Neutrophil (primary cell): ENCODE results near the gene KCNK15.

Experiments used
- H3K27ac ChIP-seq: fragments of 200-600 bp; sonication (generic); 2 replicates; pipeline ENCODE4 v1.5.1; 2016; ENCODE audit warnings: mild to moderate bottlenecking, moderate library complexity
- H3K27me3 ChIP-seq: fragments of 200-600 bp; sonication (generic); 2 replicates; pipeline ENCODE4 v1.6.0; 2016; ENCODE audit warnings: mild to moderate bottlenecking
- H3K36me3 ChIP-seq: fragments of 200-600 bp; sonication (generic); 2 replicates; pipeline ENCODE4 v1.5.1; 2017
- H3K4me1 ChIP-seq, 2 experiments: fragments of 200-600 bp in 1 of 2; sonication (generic) in 1 of 2; 1 replicate in 1 of 2; 2 replicates in 1 of 2; pipeline versions ENCODE4 v1.5.1 to v1.6.1; 2013 to 2016; ENCODE audit warnings: low read depth in 1 of 2, low read length in 1 of 2, mild to moderate bottlenecking in 1 of 2, moderate library complexity in 1 of 2; ENCODE audit not compliant: control insufficient read depth in 1 of 2, insufficient read depth in 1 of 2
- H3K4me3 ChIP-seq, 2 experiments: fragments of 200-600 bp in 1 of 2; sonication (generic) in 1 of 2; 1 replicate in 1 of 2; 2 replicates in 1 of 2; pipeline ENCODE4 v1.5.1; 2013 to 2016; ENCODE audit warnings: low read depth in 1 of 2, low read length in 1 of 2, mild to moderate bottlenecking in 1 of 2, moderate library complexity in 1 of 2
- H3K9me3 ChIP-seq: fragments of 200-600 bp; sonication (generic); 2 replicates; pipeline ENCODE4 v1.5.1; 2016
- TF ChIP-seq, protein P1 (sequence below): fragments of 200-600 bp; sonication (generic); IDR thresholded peaks from 2 replicates; pipeline ENCODE4 v1.5.1; 2016; ENCODE audit warnings: antibody characterized with exemption

Gene KCNK15

DNA sequence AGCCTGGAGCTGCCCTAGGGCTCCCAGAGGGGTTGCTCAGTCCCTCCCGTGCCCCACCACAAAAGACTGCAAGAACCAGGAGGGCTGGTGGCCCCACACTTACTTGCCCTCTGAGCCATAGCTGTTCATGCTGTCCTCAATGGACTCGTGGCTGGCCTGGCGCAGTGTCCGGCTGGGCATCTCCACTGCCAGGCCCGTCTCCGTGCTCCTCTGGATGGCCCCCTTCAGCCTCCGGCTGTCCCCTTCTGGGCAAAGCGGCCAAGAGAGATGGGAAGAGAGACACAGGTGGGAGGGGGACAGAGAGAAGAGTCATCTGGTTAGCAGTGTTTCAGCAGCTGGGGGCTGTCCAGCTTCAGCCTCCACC is 25.5 kb downstream of the KCNK15 start:
- TF ChIP-seq, protein P1, sequence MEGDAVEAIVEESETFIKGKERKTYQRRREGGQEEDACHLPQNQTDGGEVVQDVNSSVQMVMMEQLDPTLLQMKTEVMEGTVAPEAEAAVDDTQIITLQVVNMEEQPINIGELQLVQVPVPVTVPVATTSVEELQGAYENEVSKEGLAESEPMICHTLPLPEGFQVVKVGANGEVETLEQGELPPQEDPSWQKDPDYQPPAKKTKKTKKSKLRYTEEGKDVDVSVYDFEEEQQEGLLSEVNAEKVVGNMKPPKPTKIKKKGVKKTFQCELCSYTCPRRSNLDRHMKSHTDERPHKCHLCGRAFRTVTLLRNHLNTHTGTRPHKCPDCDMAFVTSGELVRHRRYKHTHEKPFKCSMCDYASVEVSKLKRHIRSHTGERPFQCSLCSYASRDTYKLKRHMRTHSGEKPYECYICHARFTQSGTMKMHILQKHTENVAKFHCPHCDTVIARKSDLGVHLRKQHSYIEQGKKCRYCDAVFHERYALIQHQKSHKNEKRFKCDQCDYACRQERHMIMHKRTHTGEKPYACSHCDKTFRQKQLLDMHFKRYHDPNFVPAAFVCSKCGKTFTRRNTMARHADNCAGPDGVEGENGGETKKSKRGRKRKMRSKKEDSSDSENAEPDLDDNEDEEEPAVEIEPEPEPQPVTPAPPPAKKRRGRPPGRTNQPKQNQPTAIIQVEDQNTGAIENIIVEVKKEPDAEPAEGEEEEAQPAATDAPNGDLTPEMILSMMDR = no peak
- Histone ChIP-seq H3K36me3 (no peaks in the 10 kb centered on the region), H3K27ac (no peak overlapping the region), H3K9me3 (no peaks in the 10 kb centered on the region), H3K4me3 (no peak overlapping the region), H3K27me3 (peaks cover 47% of the 10 kb centered on the region), H3K4me1 (no peaks in the 10 kb centered on the region)

- Histone ChIP-seq H3K27me3 (peaks cover 39% of the 10 kb centered on the region), H3K4me3 (no peak overlapping the region), H3K9me3 (no peaks in the 10 kb centered on the region), H3K4me1 (no peaks in the 10 kb centered on the region), H3K36me3 (no peaks in the 10 kb centered on the region), H3K27ac (no peak overlapping the region)
- TF ChIP-seq, protein P1 = no peak
Measured at GRCh38 chr20:44772636-44773035, 27.0 kb downstream of the KCNK15 start.

DNA sequence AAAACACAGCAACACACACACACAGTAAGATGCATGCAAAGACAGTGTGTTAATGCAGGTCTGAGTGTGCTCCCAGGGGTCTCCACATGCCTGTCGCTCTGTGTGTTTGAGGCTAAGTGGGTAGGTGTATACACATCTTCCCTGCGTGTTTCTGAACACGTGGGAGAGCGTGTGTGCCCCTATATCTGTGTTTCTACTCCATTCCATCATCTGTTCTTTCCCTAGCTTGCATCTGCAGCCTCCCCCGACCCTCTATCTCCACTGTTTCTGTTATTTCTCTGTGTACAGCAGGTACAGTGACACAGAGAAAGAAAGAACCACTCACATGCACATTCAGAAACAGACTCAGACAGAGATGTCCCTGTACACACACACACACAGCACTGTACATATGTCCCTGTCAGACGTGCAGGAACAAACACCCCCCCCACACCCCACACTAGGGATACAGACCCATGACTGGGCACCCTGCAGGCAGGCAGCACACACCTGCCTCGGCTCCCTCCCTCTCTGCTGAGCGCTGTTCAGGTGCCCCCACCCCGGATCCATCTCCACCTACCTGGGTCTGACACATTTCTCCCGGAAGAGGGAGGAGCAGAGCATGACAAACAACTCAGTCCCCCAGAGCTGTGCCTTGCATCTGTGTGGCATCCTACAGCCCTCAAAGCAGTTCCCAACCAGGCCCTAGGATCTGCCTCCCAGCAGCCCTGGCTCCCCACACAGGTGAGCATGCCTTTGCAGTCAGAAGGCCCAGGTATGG is 27.6 kb downstream of the KCNK15 start:
- TF ChIP-seq, protein P1 = no peak
- Histone ChIP-seq H3K4me1 (no peaks in the 10 kb centered on the region), H3K4me3 (no peak overlapping the region), H3K36me3 (no peaks in the 10 kb centered on the region), H3K27ac (no peak overlapping the region), H3K27me3 (peaks cover 33% of the 10 kb centered on the region), H3K9me3 (no peaks in the 10 kb centered on the region)

GRCh38 chr20:44776980-44777379 is 31.3 kb downstream of the KCNK15 start:
- Histone ChIP-seq H3K9me3 (no peaks in the 10 kb centered on the region), H3K36me3 (no peaks in the 10 kb centered on the region), H3K27ac (no peak overlapping the region), H3K4me1 (no peaks in the 10 kb centered on the region), H3K27me3 (peaks cover 3% of the 10 kb centered on the region), H3K4me3 (no peak overlapping the region)
- TF ChIP-seq, protein P1 = no peak

- peaks cover 5% of the 10 kb centered on the region for H3K27me3 ChIP-seq
- H3K4me3 ChIP-seq = no peak overlapping the region
- TF ChIP-seq, protein P1 = no peak
- no peak overlapping the region for H3K27ac ChIP-seq
- H3K9me3 ChIP-seq = no peaks in the 10 kb centered on the region
- no peaks in the 10 kb centered on the region for H3K4me1 ChIP-seq
- H3K36me3 ChIP-seq = no peaks in the 10 kb centered on the region
Measured at GRCh38 chr20:44780226-44780625, 34.6 kb downstream of the KCNK15 start.
